Measurements from ENCODE around the gene SCRN1. TPM values are rescaled to one million over a fixed set of nuclear protein-coding genes. Genes with fewer than 3 reads are reported as not detected.

SCRN1 gene
- total and polyA plus RNA-seq, 2 of the 4 experiments (the other 2 are of a cell fraction), result 57.1 to 124 TPM

DNA sequence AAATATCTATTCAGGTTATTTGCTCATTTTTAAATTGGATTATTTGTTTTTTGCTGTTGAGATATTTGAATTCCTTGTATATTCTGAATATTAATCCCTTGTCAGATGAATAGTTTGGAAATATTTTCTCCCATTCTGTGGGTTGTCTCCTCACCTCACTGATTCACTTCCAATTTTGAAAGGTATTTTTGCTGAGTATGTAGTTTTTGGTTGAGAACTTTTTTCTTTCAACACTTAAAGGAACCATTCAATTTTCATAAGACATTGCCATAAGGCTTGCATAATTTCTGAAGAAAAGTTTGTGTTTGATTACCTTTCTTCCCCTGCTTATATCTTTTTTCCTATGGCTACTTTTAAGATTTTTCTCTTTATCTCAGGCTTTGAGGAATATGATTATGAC lies 8.9 kb upstream of the SCRN1 start:
- dilution Hi-C loops (cut with HindIII; ENCODE audit: low sequenced_read_pairs, unreplicated experiment), result no loop called here
- Histone ChIP-seq H3K4ac (ENCODE audit: low read depth, low read length) (no peak overlapping the region), H2BK20ac (ENCODE audit: low read depth, low read length) (no peak overlapping the region), H3K36me3 (ENCODE audit: control insufficient read depth, insufficient read depth, low read length) (no peaks in the 10 kb centered on the region), H2AK9ac (replicated peaks; ENCODE audit: low read depth, low read length, poor library complexity) (no peak overlapping the region), H3K18ac (ENCODE audit: low read depth, low read length) (no peak overlapping the region), H2BK120ac (ENCODE audit: low read depth, low read length) (no peak overlapping the region), H3K9me1 (ENCODE audit: insufficient read depth, low read length) (no peaks in the 10 kb centered on the region), H3K4me1 (ENCODE audit: control insufficient read depth, insufficient read depth, low read length) (peaks cover 2% of the 10 kb centered on the region; the same call in 1 of the 2 replicates), H3K9ac (ENCODE audit: low read depth, low read length) (no peak overlapping the region), H4K5ac (ENCODE audit: low read depth, low read length) (no peak overlapping the region), H3K4me2 (ENCODE audit: low read depth, low read length) (no peak overlapping the region), H3K27ac (ENCODE audit: insufficient read depth, low read length) (no peak overlapping the region), H4K91ac (ENCODE audit: insufficient read depth, low read depth, low read length) (no peak overlapping the region), H3K79me1 (ENCODE audit: low read depth in 1 of 2, low read length in 2 of 2) (no peaks in the 10 kb centered on the region), H2AFZ (replicated peaks; ENCODE audit: low read length, poor library complexity) (no peak overlapping the region), H3K27me3 (ENCODE audit: control insufficient read depth, insufficient read depth, low read length) (no peaks in the 10 kb centered on the region), H2AK5ac (ENCODE audit: low read depth, low read length) (no peak overlapping the region), H3K9me3 (ENCODE audit: control insufficient read depth, insufficient read depth, low read length) (peaks cover 4% of the 10 kb centered on the region), H2BK5ac (ENCODE audit: low read depth, low read length, poor library complexity, severe bottlenecking) (no peak overlapping the region), H4K20me1 (ENCODE audit: insufficient read depth, low read length) (no peaks in the 10 kb centered on the region), H3K4me3 (ENCODE audit: insufficient read depth, low read depth, low read length) (no peak overlapping the region), H2BK15ac (ENCODE audit: low read depth, low read length) (no peak overlapping the region), H3K56ac (ENCODE audit: extremely low read depth, insufficient read depth, low read length) (no peak overlapping the region), H3K23ac (ENCODE audit: low read depth, low read length) (no peak overlapping the region), H3K14ac (replicated peaks; ENCODE audit: low read depth, low read length) (no peak overlapping the region), H4K8ac (ENCODE audit: low read depth in 2 of 2, low read length in 2 of 2) (no peak overlapping the region)
- intact Hi-C loops (cut with micrococcal nuclease), result no loop called here
- in situ Hi-C loops (cut with MboI; ENCODE audit: low sequenced_read_pairs), result no loop called here
- TF ChIP-seq MAFK (IDR thresholded peaks at IDR 0.05; ENCODE audit: low read depth, low read length) (peak; percentile 94), POLR2A (IDR thresholded peaks at IDR 0.05; ENCODE audit: low read depth, low read length) (no peak), RFX5 (IDR thresholded peaks at IDR 0.05; ENCODE audit: low read depth, low read length) (no peak)
- TF ChIP-seq, protein P1, sequence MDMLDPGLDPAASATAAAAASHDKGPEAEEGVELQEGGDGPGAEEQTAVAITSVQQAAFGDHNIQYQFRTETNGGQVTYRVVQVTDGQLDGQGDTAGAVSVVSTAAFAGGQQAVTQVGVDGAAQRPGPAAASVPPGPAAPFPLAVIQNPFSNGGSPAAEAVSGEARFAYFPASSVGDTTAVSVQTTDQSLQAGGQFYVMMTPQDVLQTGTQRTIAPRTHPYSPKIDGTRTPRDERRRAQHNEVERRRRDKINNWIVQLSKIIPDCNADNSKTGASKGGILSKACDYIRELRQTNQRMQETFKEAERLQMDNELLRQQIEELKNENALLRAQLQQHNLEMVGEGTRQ (IDR thresholded peaks at IDR 0.05; ENCODE audit: low read depth, low read length), result no peak
- DNase-seq (no peak), ATAC-seq (ENCODE audit: low read depth) (no peak)
- CTCF ChIA-PET, result no interaction called here
- no TSS peak for BruUV-seq (replicated peaks)
- POLR2A ChIA-PET (ENCODE audit: unreplicated experiment), result no interaction called here

Data from IMR-90 (cell line).